ENCODE results near the gene TYMS.

The TYMS gene

DNA sequence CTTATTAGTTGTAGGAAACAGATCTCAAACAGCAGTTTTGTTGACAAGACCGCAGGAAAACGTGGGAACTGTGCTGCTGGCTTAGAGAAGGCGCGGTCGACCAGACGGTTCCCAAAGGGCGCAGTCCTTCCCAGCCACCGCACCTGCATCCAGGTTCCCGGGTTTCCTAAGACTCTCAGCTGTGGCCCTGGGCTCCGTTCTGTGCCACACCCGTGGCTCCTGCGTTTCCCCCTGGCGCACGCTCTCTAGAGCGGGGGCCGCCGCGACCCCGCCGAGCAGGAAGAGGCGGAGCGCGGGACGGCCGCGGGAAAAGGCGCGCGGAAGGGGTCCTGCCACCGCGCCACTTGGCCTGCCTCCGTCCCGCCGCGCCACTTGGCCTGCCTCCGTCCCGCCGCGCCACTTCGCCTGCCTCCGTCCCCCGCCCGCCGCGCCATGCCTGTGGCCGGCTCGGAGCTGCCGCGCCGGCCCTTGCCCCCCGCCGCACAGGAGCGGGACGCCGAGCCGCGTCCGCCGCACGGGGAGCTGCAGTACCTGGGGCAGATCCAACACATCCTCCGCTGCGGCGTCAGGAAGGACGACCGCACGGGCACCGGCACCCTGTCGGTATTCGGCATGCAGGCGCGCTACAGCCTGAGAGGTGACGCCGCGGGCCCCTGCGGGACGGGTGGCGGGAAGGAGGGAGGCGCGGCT is at the start of gene TYMS:
TSS of gene TYMS (plus strand) at position 343 of the 690 bp plus-strand sequence. CDS start at position 433, 90 bp downstream.
- no peak for DNase-seq

DNA sequence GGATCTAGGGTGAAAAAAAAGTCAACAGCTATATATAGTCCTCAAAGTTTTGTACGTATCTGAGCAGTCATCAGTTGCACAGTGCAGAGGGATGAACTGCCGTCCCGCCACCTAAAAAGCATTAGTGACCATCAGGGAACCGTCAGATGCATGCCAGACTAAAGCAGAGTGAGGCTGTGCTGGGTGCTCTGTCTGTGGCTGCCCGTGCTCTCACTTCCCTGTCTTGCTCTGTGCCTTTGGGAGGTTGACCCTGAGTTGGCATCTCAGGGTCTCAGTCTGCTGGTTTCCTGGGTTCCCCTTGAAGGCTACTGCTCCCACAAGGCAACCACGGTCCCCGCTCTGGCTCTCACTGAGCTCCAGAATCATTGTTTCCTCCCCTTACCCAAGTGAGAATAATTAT is 49.5 kb upstream of the TYMS start:
- DNase-seq = no peak

DNA sequence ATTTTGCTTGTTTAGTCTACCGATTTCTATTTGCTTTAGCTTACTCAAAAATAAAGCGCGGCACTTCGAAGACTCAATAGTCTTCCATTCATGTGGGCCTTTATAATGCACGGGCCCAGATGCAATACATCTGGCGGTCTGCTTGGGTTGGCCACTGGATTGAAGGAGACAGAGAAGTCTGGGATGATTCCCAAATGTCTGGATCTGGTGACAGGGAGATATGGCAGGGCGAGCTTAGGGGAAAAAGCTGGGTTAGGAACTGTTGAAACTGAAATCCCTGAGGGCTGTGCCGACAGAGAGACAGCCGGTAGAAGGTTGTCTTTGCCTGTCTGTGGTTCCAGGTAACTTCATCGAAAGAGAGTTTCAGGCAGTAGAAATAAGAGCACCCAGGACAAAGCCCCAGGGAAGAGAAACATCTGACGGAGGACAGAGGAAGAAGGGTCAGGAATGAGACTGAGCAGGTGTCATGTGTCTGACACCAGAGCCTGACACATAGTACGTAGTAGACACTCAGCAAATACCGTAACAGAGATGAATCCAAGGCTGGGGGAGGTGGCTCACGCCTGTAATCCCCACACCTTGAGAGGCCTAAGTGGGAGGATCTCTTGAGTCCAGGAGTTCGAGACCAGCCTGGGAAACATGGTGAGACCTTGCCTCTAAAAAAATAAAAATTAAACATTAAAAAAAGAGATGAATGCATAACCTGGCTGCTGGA is 47.1 kb upstream of the TYMS start:
- no peak for DNase-seq

DNA sequence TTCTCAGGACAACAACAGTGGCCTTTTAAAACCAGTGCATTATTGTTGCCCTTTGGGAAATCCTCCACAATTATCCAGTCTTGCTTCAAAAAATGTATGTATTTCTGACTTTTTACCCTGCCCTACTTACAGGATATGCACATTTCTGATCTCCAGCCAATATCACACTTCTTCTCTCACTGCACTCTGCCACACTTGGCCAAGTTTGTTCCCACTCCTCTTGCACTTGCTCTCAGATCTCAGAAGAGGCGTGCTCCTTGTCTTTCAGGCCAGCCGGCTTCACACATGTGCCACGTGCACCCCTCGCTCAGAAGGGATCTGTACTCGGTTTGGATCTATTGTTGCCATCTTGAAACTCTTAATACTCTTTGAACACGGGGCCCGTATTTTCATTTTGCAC is 45.3 kb upstream of the TYMS start:
- no peak for DNase-seq

DNA sequence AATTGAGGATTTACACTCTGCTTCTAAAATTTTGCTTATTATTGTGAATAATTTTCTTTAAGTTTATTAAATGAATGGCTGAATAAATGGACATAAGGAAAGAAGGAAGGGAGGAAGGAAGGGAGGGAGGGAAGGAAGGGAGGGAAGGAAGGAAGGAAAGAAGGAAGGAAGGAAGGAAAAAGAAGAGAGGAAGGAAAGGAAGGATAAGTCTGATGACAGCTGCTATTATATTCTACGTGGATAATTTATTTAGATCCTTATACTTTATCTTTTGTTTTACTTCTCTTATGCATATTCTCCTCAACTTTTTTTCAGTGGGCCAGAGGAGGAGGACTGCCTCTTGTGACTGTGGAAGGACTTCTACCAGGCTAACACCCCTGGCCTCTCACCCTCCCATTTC is 43.3 kb upstream of the TYMS start:
- no peak for DNase-seq

DNA sequence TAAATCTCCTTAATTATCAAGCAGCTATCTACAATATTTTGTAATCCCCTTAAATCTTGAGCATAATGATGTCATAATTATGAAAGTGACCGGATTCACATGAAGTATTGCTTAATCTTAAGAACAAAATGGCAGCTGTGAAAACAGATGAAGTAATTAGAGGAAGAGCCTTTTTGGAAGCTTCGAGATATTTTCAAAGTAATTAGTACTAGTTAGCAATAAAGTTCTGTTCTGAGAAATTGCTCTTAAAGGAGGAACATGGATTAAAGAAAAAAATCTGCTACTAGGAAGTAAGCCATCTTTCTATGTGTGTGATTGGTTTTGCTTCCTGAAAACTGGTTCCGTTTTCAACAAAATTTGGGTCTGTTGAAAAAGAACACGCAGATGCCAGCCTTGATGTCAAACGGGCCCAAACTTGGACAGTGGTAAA is 42.3 kb upstream of the TYMS start:
- no peak for DNase-seq

DNA sequence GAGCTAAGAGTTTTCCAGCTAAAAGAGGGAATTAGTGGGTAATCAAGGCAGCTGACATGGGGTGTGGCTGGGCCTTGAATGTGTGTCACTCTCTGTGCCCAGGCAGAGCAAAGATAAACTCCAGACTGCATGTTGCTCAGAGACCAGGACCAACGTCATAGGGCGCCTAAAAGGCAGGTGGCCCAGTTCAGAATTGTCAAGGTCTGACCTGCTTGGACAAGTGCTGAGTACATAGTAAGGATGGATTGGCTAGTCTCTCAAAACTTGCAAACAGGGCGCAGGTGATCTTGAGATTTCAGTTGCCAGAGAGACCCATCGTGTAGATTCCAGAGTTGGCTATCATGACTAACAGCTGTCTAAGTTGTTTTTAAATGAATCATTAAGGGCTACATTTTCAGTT is 41.7 kb upstream of the TYMS start:
- no peak for DNase-seq

DNA sequence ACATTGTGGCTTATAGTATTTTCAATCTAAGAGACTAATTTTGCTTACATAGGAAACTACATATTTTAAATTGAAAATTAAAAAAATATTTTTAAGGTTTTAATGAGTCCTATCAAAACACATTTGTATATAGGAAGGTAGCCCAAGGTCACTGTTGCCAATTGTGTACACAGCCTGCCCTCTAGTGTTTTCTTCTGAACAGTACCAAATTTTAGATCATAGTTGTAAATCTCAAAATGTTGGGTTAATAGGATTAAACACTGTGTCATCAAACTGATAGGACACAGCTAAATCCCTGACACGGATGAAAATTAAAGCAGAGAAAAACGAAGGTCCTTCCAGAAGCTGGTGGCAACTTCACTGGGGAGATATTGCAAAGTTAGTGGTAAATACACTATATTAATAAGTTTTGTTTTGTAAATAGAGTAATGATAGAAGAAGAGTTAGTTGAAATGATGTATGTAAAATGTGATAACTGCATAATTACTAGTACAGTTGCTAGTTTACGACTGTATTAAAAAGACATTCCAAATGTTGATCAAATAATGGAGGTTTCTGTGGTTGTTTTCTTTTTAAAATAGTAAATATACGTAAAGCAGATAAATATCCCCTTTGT is 41.0 kb upstream of the TYMS start:
- DNase-seq = no peak

DNA sequence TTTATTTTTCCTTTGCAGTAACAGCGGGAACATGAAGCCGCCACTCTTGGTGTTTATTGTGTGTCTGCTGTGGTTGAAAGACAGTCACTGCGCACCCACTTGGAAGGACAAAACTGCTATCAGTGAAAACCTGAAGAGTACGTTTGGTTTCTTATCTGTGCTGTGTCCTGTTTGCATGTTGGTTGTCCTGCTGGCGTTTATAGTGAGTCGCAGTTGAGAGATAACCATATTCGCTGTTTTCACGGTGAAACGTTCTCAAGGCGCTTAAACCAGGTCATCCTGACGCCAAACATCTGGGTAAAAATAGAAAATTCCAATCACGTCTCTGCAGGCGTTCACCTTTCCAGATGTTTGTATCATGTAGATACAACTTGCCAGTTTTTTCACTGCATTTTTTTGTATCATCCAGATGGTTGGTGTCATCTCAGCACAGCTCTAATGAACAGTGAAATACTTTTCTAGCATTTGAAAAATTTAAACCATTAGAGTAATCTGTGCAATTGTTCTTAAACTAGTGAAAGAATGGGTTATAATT is 39.4 kb upstream of the TYMS start:
- DNase-seq = no peak

DNA sequence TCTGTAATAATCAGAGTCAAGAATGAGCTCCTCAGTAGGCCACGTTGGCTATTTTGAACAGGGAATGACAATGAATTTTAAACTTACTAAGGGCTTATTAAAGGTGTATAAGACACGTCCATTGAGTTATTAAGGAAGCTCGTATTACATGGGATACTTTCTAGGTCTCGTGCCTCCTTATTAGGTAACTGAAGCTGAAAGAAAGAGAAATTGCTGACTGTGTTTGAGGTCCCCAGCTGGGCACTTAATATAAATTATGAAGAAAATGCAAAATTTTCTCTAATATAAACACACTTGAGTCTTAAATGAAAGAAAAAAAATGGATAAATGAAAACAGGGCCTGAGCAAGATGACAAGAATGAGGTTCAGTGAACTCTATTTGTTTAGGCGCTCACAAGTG is 38.8 kb upstream of the TYMS start:
- no peak for DNase-seq

DNA sequence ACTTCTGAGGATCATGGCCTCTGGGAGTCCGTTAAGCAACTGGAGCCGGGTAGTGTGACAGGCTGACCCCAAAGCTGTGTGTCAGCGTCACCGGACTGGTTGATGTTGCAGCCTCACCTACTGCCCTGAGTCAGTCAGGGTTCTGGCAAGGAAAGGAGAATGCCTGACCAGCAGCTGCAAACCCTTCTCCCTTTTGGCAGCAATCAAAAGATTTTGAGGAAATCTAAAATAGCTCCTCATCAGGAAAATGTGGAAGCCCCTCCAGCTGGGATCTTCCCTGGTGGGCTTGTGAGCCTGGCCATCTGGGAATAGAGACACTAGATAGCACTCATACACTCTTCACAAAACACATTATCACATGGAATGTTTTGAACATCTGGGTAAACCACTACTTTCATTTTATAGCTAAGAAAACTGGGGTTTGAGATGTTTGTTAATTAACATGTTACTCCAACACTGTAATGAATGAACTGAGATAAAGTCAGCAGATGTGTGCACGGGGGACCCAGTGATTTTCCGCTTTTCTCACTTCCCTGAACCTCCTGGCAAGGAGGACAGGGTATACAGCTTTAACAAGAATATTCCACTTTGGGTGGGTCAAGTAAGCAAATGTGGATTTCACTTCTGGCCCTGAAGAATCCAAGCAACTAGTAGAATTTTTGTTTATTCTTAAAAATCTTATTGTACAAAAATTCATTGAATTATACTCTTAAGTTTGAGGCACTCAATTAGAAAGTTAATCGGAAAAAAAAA is 36.0 kb upstream of the TYMS start:
- no peak for DNase-seq

DNA sequence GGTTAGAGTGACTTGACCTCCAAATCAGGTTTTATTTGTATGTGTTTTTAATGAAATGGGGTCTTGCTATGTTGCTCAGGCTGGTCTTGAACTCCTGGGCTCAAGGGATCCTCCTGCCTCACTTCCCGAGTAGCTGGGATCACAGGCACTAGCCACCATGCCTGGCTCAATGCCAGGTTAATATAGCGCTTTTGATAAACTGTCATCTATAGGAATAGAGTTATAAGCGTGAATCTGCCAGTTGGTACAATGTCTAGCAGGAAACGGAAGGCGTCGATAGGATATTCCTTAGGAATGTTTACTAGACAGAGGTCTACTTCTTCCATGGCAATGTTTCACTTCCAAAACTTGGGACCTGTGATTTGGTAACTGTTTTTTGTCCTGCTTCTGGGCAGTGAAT is 35.2 kb upstream of the TYMS start:
- no peak for DNase-seq

DNA sequence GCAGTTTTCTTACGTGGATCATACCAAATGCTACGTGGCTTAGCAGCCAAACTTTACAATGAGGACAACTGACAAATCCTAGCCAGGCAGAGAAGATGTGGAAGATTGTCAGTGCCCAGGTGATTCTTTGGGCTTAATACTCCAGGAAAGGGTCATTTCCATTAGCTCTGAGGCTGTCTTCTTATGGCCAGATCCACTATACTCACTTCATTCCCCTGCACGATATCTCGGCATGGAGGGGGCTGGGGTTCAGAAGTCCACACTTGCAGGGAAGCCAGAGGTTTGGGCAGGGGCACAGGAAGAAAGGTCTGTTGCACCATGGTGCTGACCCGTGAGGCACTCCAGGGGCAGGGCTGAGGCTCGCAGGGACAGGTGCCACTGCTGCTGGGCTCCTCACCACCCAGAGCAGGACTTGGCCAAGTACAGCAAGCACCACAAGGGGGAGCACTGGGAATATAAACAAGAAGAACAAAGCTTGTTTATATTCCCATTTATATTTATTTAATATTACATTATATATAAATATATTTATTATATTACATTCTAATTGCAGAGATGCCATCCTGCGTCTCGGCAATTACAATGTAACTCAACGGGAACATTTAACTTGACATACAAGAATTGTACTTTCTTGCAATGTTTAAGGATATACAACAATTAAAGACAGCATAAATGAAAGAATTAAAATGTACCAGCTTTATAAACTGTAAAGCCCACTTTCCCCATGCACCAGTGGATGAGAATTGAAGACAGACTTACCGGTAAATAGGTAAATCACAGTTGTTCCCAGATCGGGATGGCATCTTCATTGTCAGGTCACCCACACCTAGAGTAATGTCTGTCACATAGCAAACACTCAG is 33.5 kb upstream of the TYMS start:
- peak; percentile 15 for DNase-seq

DNA sequence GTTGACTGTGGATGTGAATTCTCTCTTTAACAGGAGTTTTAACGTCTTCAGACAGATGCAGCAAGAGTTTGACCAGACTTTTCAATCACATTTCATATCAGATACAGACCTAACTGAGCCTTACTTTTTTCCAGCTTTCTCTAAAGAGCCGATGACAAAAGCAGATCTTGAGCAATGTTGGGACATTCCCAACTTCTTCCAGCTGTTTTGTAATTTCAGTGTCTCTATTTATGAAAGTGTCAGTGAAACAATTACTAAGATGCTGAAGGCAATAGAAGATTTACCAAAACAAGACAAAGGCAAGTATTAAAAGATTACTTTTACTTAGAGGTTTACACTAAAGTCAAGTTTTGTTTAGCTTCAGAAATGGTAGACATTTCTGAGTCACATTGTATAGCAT is 30.2 kb upstream of the TYMS start:
- DNase-seq = no peak

DNA sequence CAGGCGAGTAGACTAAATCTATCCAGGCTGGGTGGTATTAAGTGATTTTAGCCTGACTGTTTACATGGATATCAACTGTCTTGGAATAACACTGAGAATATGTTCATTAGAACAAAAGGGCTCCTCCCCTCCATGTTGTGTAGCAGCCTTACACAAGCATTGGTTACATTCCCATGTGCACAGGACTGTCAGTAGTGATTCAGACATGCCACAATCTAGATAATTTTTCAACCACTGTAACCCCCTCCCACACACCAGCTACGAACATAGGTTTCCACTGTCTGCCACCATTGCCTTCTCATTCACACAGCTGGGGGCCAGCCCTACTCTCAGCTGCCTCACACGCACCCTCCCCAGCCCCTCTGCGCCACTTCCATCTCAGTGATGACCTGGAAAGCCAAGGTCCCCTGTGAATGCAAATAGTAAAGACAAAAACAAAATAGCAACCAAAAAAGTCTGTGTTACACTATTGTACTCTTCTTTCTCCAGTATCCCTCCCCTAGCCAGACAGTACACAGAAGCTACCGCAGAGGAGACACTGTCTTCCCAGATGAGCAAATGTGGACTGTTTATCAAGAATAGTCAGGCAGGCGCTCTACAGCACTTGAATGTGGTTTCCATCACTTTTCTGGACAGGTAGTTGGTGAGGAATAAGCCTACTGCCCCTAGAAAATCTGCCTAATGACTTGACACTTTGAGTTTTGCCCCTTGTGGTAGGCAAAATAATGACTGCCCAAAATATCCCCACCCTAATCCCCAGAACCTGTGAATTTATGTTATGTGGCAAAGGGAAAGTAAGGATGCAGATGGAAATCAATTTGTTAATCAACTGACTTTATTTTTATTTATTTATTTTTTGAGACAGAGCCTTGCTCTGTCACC is 27.9 kb upstream of the TYMS start:
- DNase-seq = no peak

DNA sequence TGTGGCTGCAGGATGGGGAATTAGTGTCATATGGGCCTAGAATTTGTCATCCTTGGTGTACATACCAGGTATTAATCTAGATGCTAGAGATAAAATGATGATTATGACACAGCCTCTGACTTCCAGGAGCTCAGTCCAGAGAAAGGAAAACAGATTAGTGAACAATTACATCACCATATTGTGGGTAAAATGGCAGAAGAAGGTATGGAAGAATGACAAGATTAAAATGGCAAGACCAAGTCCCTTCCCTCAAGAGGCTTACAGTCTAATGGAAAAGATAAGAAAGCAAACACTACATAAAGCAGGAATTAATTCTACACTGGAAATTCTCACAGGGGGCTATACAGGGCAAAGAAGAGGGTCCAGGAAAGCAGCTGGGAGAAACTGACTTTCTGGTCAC is 25.9 kb upstream of the TYMS start:
- DNase-seq = no peak

DNA sequence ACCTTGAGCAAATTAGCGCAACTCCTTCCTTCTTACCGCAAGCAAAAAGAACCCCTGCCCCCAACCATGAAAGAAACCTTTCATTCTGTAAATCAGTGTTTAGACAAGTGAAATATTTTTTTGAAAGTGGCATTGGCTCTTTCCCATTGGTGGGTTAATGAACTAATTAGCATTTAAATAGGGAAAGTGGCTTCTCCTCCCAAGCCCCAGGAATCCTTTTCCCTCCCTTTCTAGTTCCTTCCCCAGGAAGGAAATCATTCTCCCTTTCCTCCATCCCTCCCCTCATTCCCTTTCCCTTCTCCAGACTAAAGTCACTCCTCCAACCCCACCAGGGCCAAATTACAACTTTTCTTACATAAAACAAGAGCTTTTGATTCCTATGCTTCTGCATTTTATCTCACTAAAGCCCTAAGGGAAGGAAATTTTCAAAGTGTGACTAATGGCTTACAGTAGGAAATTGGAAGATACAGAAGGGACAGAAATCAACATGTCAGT is 22.9 kb upstream of the TYMS start:
- no peak for DNase-seq

DNA sequence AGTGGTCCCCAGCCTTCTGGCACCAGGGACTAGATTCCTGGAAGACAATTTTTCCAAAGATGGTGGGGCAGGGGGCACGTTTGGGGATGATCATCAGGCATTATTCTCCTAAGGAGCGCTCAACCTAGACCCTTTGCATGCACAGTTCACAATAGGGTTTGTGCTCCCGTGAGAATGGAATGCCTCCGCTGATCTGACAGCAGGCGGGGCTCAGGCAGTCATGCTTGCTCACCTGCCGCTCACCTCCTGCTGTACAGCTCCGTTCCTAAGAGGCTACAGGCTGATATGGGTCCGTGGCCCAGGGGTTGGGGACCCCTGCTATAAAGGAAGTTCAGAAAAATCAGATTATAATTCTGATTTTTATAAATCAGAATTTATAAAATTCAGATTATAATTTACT is 22.3 kb upstream of the TYMS start:
- DNase-seq = no peak

DNA sequence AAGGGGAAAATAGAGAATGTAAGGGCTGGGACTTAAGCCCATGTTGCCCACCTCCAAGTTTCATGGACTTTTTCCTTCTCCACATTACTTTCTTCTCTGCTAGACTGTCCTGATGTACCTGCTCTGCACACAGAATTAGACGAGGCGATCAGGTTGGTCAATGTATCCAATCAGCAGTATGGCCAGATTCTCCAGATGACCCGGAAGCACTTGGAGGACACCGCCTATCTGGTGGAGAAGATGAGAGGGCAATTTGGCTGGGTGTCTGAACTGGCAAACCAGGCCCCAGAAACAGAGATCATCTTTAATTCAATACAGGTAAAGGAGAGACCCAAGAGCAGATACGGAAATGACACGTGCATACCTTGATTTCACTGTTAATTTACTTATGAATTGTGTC is 16.2 kb upstream of the TYMS start:
- DNase-seq = no peak

DNA sequence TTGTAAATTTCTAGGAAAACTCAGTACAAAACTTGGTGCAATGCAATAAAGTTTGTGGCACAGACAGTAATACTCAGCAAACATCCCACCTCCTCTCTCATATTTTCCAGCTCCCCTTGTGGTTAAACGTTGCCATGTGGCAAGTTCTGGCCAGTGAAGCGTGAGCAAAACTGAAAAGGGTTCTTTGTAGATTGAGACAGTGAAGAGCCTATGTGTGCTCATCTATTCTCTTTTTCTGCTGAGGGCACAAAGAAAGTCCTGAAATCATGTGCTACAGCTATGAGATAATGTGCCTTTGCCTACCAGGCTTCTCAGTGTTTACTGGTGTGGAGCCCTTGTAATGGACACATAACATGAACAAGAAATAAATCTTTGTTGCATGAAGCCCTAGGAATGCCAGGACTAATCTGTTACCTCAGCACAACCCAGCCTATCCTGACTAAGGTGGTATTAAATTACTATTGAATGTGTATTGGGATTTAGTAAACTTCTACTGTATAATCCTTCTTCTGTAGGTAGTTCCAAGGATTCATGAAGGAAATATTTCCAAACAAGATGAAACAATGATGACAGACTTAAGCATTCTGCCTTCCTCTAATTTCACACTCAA is 13.0 kb upstream of the TYMS start:
- no peak for DNase-seq

DNA sequence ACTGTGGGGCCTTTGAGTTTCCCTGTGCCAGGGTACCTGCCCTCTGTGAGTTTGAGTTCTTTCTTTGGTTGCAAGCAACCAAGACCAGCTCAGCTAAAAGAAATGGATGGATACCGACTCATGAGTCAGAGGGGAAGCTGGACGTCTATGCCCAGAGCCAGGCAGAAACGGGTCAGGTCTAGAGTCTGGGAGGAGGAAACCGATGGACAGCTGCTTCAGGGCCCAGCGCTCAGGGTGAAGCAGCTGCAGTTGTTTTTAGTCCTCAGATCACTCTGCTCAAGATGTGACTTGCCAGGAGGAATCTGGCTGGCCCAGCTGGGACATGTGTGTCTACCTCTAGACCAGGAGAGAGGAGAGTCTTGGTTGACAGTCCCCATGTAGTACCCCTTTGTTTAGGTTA is 10.1 kb upstream of the TYMS start:
- DNase-seq = no peak

Measured in activated CD4-positive, alpha-beta T cell treated with anti-CD3 and anti-CD28 coated beads for 1 hour (primary cell).